Adipose tissue (tissue), 3 donors: ENCODE results near the gene ZNF92. TPM values are rescaled to one million over a fixed set of nuclear protein-coding genes. Genes with fewer than 3 reads are reported as not detected.
"Not testable (repeated sequence)": the region's sequence is repeated elsewhere in the genome, so short reads cannot be mapped to it uniquely, and the experiment has no call there.

Source experiments
- H3K27ac ChIP-seq: one replicate; pipeline ENCODE4 v1.5.1; 2013; ENCODE audit warnings: low read depth, low read length
- WGBS, 3 donors: extraction: QIAGEN DNeasy Blood & Tissue Kit; methylation state at CpG; one replicate each; pipeline ENCODE4 v1.1.7; 2013; 5-methylcytosine and 5-hydroxymethylcytosine counted together
- polyA plus RNA-seq, 3 donors: library from polyadenylated mRNA; stranded (reverse); fragments of 200-250 nt; gene quantifications; one replicate each; pipeline ENCODE4 v1.2.3, GENCODE V29; 2013
- donor health status: healthy with polysubstance abuse.
- donor health status: Bipolar disorder and iron deficiency.
- donor health status: healthy.

The ZNF92 gene
- polyA plus RNA-seq: 1 to 10 TPM; 1.7 to 3.2 (median 2.8) TPM

- peak within 1 kb of the TSS; percentile 30 for H3K27ac ChIP-seq
- WGBS, 3 donors: 0% methylated on average over 44 of the region's 44 CpGs
Observed at GRCh38 chr7:65373608-65374351, at the start of gene ZNF92. Gene ZNF92, plus strand, starts transcription at chr7:65373855. Its CDS starts 143 bp downstream, at chr7:65373998.

DNA sequence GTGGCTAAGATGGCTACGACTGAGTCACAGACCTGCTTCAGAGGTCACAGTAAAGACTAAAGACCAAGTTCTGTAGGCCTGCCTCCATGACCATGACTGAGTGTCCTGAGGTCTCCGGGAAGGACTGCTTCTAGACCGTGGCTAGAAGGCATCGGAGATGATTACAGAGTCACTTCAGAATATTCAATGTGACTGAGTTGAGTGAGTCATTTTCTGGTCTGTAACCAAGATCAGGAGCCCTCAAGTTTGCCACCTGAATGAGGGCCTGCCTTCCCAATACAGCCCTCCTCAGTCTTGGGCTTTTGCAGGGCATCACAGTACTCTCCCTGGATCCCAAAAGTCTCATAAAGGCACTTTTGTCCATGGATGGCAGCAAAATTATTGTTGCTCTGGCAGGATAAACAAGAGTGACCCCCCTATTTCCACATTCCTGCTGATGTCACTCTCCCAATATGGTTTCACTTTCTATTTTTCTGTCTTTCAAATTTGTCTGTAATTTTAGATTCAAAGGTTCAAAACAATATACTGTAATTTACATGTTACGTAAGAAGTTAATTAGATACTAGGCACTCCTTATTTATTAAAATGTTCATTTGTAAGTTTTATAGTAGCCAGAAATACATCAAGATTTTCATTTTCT, 47.7 kb upstream of the ZNF92 start:
- H3K27ac ChIP-seq: no peak overlapping the region
- 94 to 95% (median 94%) methylated on average over 5 of the region's 5 CpGs for WGBS, 3 donors

GRCh38 chr7:65338346-65338745, 35.3 kb upstream of the ZNF92 start:
- no peak overlapping the region for H3K27ac ChIP-seq
- WGBS, 3 donors: 51 to 70% (median 68%) methylated on average over 2 of the region's 2 CpGs

DNA sequence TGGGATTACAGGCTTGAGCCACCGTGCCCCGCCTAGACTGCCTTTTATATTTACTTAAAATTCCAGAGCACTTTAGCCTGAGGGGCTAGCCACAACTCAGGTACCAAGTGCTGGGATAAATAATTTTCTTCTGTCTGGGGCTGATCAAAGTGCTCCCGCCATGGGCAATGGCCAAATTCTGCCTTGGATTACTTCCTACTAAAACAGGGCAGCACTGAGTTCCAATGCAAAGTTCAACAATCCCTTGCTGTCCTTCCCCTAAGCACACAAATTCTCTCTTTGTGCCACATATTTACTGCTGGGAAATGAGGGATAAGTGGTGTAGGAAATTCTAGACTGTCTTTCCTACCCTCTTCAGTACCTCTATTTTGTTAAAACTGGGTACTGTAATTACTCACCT, 34.4 kb upstream of the ZNF92 start:
- no peak overlapping the region for H3K27ac ChIP-seq
- 91 to 93% (median 92%) methylated on average over 3 of the region's 3 CpGs for WGBS, 3 donors

GRCh38 chr7:65342723-65343629, 30.7 kb upstream of the ZNF92 start:
- WGBS, 3 donors: 76 to 89% (median 89%) methylated on average over 4 of the region's 4 CpGs
- no peak overlapping the region for H3K27ac ChIP-seq

- 92 to 94% (median 92%) methylated on average over 4 of the region's 4 CpGs for WGBS, 3 donors
- H3K27ac ChIP-seq: not testable (repeated sequence)
Observed at GRCh38 chr7:65344541-65344940, 29.1 kb upstream of the ZNF92 start.

GRCh38 chr7:65354263-65354662, 19.4 kb upstream of the ZNF92 start:
- 79 to 94% (median 87%) methylated on average over 4 of the region's 4 CpGs for WGBS, 3 donors
- H3K27ac ChIP-seq: no peak overlapping the region

DNA sequence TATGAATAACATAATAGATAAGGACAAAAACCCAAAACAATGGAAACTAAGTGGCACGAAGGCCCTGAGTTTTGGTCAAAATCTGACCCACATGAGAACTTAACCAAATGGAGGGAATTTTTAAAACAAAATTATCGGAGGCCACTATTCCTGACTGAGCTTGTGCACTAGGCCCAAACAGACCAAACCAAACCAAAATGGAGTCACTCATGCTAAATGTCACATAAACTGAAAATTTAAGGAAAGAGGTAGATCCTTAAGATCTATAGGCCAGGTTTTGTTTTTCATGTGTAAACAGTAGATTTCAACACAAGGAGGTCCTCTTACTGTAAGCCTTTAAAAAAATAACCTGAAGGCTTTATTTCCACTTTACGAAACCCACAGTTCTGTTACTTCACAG, 3.8 kb upstream of the ZNF92 start:
- 93 to 98% (median 96%) methylated on average over 3 of the region's 3 CpGs for WGBS, 3 donors
- no peak overlapping the region for H3K27ac ChIP-seq

DNA sequence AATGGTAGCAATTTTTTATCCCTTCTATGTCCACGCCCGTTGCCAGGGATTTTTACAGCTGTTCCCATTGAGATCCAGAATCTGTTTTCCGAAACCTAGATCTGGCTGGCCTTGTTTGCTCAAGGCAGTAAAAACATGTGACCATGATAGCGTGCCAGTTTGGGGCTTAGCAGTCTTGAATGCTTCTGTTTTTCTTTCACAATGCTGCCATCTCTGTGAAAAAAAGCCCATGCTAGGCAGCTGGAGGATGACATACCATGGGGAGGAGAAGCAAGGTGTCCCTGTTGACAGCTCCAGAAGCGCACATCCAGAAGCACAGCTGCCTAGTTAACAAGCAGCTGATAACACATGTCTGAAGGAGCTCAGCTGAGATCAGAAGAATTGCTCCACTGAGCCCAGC, 2.2 kb upstream of the ZNF92 start:
- 43 to 91% (median 83%) methylated on average over 5 of the region's 5 CpGs for WGBS, 3 donors
- no peak overlapping the region for H3K27ac ChIP-seq

DNA sequence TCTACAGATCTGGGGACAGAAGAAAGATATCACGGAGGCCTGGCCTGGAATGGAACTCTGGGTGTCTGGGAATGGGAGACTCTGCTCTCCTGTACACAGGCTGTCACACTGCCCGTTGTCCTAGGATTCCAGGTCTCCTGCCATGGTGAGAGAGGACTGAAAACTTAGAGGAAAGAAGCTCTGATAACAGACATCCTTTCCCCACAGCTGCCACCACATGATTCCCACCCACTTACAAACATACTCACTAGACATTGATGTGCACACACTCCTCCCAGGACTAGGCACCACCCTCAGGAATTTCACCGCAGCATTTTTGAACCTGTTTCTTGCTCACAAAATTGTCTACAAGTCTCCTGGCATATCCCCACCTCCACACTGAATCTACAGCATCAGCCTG, 5.7 kb downstream of the ZNF92 start:
- no peak overlapping the region for H3K27ac ChIP-seq

DNA sequence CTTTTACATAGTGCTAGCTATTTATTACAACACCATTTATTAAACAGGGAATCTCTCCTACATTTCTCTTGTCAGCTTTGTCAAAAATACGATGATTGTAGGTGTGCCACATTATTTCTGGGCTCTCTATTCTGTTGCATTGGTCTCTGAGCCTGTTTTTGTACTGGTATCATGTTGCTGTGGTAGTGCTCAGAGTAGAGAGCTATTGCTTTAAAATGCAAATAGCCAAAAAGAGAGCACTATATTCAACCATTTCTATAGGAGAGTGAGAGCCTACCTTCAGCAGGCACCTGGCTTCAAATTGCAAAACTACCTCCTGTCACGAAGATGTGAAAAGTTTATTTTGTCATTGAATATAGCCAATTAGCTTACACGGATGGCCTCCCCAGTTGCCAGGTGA, 8.1 kb downstream of the ZNF92 start:
- H3K27ac ChIP-seq: no peak overlapping the region
- WGBS, 3 donors: 89 to 93% (median 91%) methylated on average over 3 of the region's 3 CpGs

More for the DNA sequence above, 5.7 kb downstream of the ZNF92 start:
- 63 to 83% (median 83%) methylated on average over 3 of the region's 3 CpGs for WGBS, 3 donors

DNA sequence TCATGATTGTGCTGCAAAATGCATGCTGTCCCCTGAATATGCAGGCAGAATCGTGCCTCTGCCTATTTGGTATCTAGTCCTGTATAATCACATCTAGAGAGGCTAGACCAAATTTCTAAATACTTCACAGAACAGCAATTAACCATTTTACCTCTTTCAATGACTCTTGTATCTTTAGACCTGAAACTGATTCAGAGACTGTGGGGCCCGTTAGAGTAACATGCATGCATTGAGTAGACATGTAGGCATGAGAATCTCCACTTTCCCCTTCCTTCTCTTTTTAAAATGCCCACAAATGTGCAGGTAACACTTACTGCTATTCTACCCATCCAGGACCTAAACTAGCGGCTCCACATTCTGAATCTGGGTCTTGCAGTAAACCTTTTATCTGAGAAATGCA, 8.8 kb downstream of the ZNF92 start:
- WGBS, 3 donors: 88 to 94% (median 92%) methylated on average over 3 of the region's 3 CpGs
- H3K27ac ChIP-seq: no peak overlapping the region

- no peak overlapping the region for H3K27ac ChIP-seq
- 96 to 98% (median 97%) methylated on average over 2 of the region's 2 CpGs for WGBS, 3 donors
Observed at GRCh38 chr7:65387891-65388290, 14.2 kb downstream of the ZNF92 start.

GRCh38 chr7:65390588-65390987, 16.9 kb downstream of the ZNF92 start:
- no peak overlapping the region for H3K27ac ChIP-seq
- 74 to 96% (median 93%) methylated on average over 4 of the region's 4 CpGs for WGBS, 3 donors

- no peak overlapping the region for H3K27ac ChIP-seq
- WGBS, 3 donors: 67 to 80% (median 71%) methylated on average over 4 of the region's 4 CpGs
Observed at GRCh38 chr7:65397730-65398142, 24.1 kb downstream of the ZNF92 start.

GRCh38 chr7:65398671-65399070, 25.0 kb downstream of the ZNF92 start:
- not testable (repeated sequence) for H3K27ac ChIP-seq
- WGBS, 3 donors: 78 to 96% (median 88%) methylated on average over 3 of the region's 3 CpGs

DNA sequence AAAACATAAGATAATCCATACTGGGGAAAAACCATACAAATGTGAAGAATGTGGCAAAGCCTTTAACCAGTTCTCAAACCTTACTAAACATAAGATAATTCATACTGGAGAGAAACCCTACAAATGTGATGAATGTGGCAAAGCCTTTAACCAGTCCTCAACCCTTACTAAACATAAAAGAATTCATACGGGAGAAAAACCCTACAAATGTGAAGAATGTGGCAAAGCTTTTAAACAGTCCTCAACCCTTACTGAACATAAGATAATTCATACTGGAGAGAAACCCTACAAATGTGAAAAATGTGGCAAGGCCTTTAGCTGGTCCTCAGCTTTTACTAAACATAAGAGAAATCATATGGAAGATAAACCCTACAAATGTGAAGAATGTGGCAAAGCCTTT, 25.4 kb downstream of the ZNF92 start:
- 84 to 89% (median 89%) methylated on average over 1 of the region's 1 CpG for WGBS, 3 donors
- not testable (repeated sequence) for H3K27ac ChIP-seq

DNA sequence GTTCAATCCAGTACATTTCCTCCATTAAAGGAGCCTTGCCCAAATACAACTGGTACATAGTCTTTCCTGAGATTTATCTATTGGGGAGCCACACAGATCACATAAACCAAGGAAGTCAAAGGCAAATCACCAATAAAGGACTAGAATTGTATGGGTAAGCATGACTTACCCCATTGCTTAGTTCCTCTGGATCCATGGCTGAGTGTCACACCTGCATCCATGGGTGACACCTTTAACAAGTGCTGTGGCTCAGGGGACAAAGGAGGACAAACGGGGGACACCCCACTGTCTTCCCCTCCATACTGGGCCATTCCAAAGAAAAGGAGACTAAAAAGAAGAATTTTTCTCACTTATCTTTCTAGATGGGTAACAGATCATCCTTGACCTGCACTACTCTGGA, 30.4 kb downstream of the ZNF92 start:
- no peak overlapping the region for H3K27ac ChIP-seq
- WGBS, 3 donors: 64 to 83% (median 71%) methylated on average over 1 of the region's 1 CpG

DNA sequence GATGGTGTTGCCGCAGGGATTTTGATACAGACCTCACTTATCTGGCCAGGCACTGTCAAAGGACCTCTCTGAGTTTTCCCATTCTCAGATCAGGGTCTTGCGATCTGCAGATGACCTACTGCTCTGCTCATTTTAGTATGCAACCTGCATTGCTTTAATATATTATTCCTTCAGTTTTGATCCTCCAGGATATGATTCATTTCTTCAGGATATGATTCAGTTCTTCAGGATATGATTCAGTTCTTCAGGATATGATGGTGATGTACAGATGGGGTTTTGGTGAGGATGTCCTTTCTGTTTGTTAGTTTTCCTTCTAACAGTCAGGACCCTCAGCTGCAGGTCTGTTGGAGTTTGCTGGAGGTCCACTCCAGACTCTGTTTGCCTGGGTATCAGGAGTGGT, 33.1 kb downstream of the ZNF92 start:
- H3K27ac ChIP-seq: not testable (repeated sequence)
- WGBS, 3 donors: 93 to 98% (median 94%) methylated on average over 2 of the region's 2 CpGs
